Testis (tissue), 2 donors: Measurements from ENCODE around the gene RNF223.

Experiments used
- CTCF ChIP-seq, 3 experiments: fragments of 450-650 bp in 2 of 3; fragments of 200-600 bp in 1 of 3; sonication (generic) in 1 of 3; IDR thresholded peaks; one replicate each; pipeline ENCODE4 v1.5.1; 2016 to 2019; ENCODE audit warnings: antibody characterized with exemption in 3 of 3, mild to moderate bottlenecking in 2 of 3, moderate library complexity in 1 of 3
- POLR2A ChIP-seq: fragments of 450-650 bp; IDR thresholded peaks from one replicate; pipeline ENCODE4 v1.6.1; 2017; ENCODE audit warnings: antibody characterized with exemption, mild to moderate bottlenecking, moderate library complexity

GRCh38 chr1:1051127-1051810, 22.8 kb downstream of the RNF223 start:
- TF ChIP-seq POLR2A, result no peak
- TF ChIP-seq CTCF (IDR thresholded peaks at IDR 0.05), result no peak
